HG02840 (cell line): ENCODE measurements around the gene GALNT17.

Experiments used
- ATAC-seq: cut with Tn5 transposase; IDR thresholded peaks from one replicate; pipeline ENCODE4 v1.9.1; 2021; ENCODE audit warnings: mild to moderate bottlenecking, moderate library complexity, moderate number of reproducible peaks; ENCODE audit not compliant: unreplicated experiment, low FRiP score

GALNT17 gene

GRCh38 chr7:71272509-71273490, 140.9 kb downstream of the GALNT17 start:
- ATAC-seq, result no peak

GRCh38 chr7:71278257-71278656, 146.3 kb downstream of the GALNT17 start:
- ATAC-seq, result no peak

- ATAC-seq, result no peak
Observed at GRCh38 chr7:71281261-71281660, 149.3 kb downstream of the GALNT17 start.

- no peak for ATAC-seq
Observed at GRCh38 chr7:71283802-71284201, 151.9 kb downstream of the GALNT17 start.

GRCh38 chr7:71285571-71286145, 153.7 kb downstream of the GALNT17 start:
- no peak for ATAC-seq

GRCh38 chr7:71286336-71286735, 154.4 kb downstream of the GALNT17 start:
- ATAC-seq, result no peak

GRCh38 chr7:71286924-71287323, 155.0 kb downstream of the GALNT17 start:
- no peak for ATAC-seq

GRCh38 chr7:71290452-71290851, 158.5 kb downstream of the GALNT17 start:
- ATAC-seq, result no peak

GRCh38 chr7:71298378-71298777, 166.4 kb downstream of the GALNT17 start:
- ATAC-seq, result no peak

- ATAC-seq, result no peak
Observed at GRCh38 chr7:71300086-71300485, 168.1 kb downstream of the GALNT17 start.

GRCh38 chr7:71300603-71301002, 168.7 kb downstream of the GALNT17 start:
- no peak for ATAC-seq

GRCh38 chr7:71301167-71301566, 169.2 kb downstream of the GALNT17 start:
- ATAC-seq, result no peak

GRCh38 chr7:71303566-71303965, 171.6 kb downstream of the GALNT17 start:
- ATAC-seq, result no peak

GRCh38 chr7:71308096-71308495, 176.2 kb downstream of the GALNT17 start:
- no peak for ATAC-seq

GRCh38 chr7:71311576-71311975, 179.6 kb downstream of the GALNT17 start:
- ATAC-seq, result no peak

GRCh38 chr7:71312755-71313490, 181.0 kb downstream of the GALNT17 start:
- ATAC-seq, result no peak

GRCh38 chr7:71313553-71313952, 181.6 kb downstream of the GALNT17 start:
- ATAC-seq, result no peak

GRCh38 chr7:71320916-71321315, 189.0 kb downstream of the GALNT17 start:
- no peak for ATAC-seq

- no peak for ATAC-seq
Observed at GRCh38 chr7:71322201-71322600, 190.3 kb downstream of the GALNT17 start.

- ATAC-seq, result no peak
Observed at GRCh38 chr7:71323726-71324125, 191.8 kb downstream of the GALNT17 start.

- no peak for ATAC-seq
Observed at GRCh38 chr7:71325151-71325550, 193.2 kb downstream of the GALNT17 start.
